DND-41 (cell line): Measurements from ENCODE around the gene TAF1B.
A peak's percentile ranks its signal among the peaks of the same experiment; 100 is the strongest.

Experiments
- ATAC-seq: fragments of 200-7000 bp; cut with Tn5 transposase; 3 replicates; pipeline ENCODE4 v1.9.1; 2021; ENCODE audit warnings: low read depth; ENCODE audit not compliant: insufficient read depth
- DNase-seq: peaks from one replicate; pipeline ENCODE4 v3.0.0-alpha.2; 2020
- H2AFZ ChIP-seq: 2 replicates; pipeline ENCODE4 v1.6.0; 2012; ENCODE audit warnings: low read depth, low read length
- H3K27ac ChIP-seq: 2 replicates; pipeline ENCODE4 v1.5.1; 2012; ENCODE audit warnings: low read length, inconsistent platforms
- H3K27me3 ChIP-seq: fragments of 200-600 bp; sonication (generic); 2 replicates; pipeline ENCODE4 v1.6.0; 2012; ENCODE audit warnings: low read length, mild to moderate bottlenecking, inconsistent platforms; ENCODE audit not compliant: insufficient read depth, poor library complexity
- H3K36me3 ChIP-seq: 2 replicates; pipeline ENCODE4 v1.5.1; 2012; ENCODE audit warnings: low read length, inconsistent platforms; ENCODE audit not compliant: insufficient read depth
- H3K4me1 ChIP-seq: 2 replicates; pipeline ENCODE4 v1.5.1; 2012; ENCODE audit warnings: mild to moderate bottlenecking, low read length; ENCODE audit not compliant: insufficient read depth
- H3K4me2 ChIP-seq: 2 replicates; pipeline ENCODE4 v1.6.0; 2012; ENCODE audit warnings: mild to moderate bottlenecking, moderate library complexity, low read length, inconsistent platforms; ENCODE audit not compliant: insufficient read depth
- H3K4me3 ChIP-seq, 2 experiments: fragments of 200-600 bp in 1 of 2; shearing (Covaris generic) in 1 of 2; 2 replicates each; pipeline ENCODE4 v1.5.1; 2012 to 2016; ENCODE audit warnings: inconsistent platforms in 2 of 2, low read length in 2 of 2, mild to moderate bottlenecking in 2 of 2, low read depth in 1 of 2, moderate library complexity in 1 of 2
- H3K79me2 ChIP-seq: 2 replicates; pipeline ENCODE4 v1.6.0; 2012; ENCODE audit warnings: low read length, inconsistent platforms; ENCODE audit not compliant: insufficient read depth
- H3K9ac ChIP-seq: 2 replicates; pipeline ENCODE4 v1.6.0; 2012; ENCODE audit warnings: low read depth, mild to moderate bottlenecking, inconsistent platforms, low read length, moderate library complexity
- H3K9me3 ChIP-seq: 2 replicates; pipeline ENCODE4 v1.5.1; 2012; ENCODE audit warnings: low read length, moderate library complexity, mild to moderate bottlenecking, inconsistent platforms; ENCODE audit not compliant: insufficient read depth, severe bottlenecking
- H4K20me1 ChIP-seq: 2 replicates; pipeline ENCODE4 v1.6.0; 2012; ENCODE audit warnings: low read length; ENCODE audit not compliant: insufficient read depth
- CTCF ChIP-seq: IDR thresholded peaks from 2 replicates; pipeline ENCODE4 v1.5.1; 2012; ENCODE audit warnings: borderline replicate concordance, low read length, moderate library complexity, mild to moderate bottlenecking; ENCODE audit not compliant: poor library complexity, severe bottlenecking; ENCODE audit errors: extremely low read depth
- EZH2 ChIP-seq: IDR thresholded peaks from 3 replicates; pipeline ENCODE4 v1.6.1; 2012; ENCODE audit warnings: borderline replicate concordance, low read depth, mild to moderate bottlenecking, moderate library complexity, low read length, inconsistent platforms; ENCODE audit not compliant: severe bottlenecking

The TAF1B gene

GRCh38 chr2:9814129-9814868 lies 29.0 kb upstream of the TAF1B start:
- Histone ChIP-seq H2AFZ (peak overlapping the region; percentile 41; the same call in 1 of the 2 replicates), H3K4me2 (peak overlapping the region; percentile 40), H3K4me1 (peaks cover 5% of the 10 kb centered on the region), H3K36me3 (no peaks in the 10 kb centered on the region), H4K20me1 (no peaks in the 10 kb centered on the region), H3K4me3 (no peak overlapping the region), H3K27me3 (no peaks in the 10 kb centered on the region), H3K79me2 (no peaks in the 10 kb centered on the region), H3K27ac (no peak overlapping the region), H3K9me3 (no peaks in the 10 kb centered on the region), H3K9ac (no peak overlapping the region)
- ATAC-seq (no peak), DNase-seq (no peak)
- TF ChIP-seq EZH2 (no peak), CTCF (no peak)

DNA sequence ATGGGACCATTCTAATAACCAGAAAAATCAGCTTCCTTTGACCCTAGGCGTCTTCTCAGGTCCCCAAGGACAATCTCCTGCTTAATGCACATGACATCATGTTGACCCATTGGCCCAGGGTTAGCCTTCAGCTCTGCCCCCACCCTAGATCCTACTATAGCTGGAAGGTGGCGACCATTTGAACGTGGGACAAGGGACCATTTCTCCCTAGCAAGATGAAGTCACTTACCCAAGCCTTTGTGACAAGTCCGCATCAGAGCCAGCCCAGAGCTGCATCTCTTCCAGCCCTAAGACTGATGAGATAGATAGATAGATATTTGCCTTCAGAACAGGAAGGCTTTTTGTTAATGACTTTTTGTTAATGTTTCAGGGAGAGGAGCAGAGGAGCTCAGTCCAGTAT lies 28.2 kb upstream of the TAF1B start:
- TF ChIP-seq CTCF (no peak), EZH2 (no peak)
- Histone ChIP-seq H3K27ac (no peak overlapping the region), H3K4me3 (no peak overlapping the region), H3K9ac (no peak overlapping the region), H3K9me3 (no peaks in the 10 kb centered on the region), H4K20me1 (no peaks in the 10 kb centered on the region), H3K79me2 (no peaks in the 10 kb centered on the region), H3K4me1 (peaks cover 5% of the 10 kb centered on the region), H3K27me3 (no peaks in the 10 kb centered on the region), H3K36me3 (no peaks in the 10 kb centered on the region), H2AFZ (no peak overlapping the region), H3K4me2 (no peak overlapping the region)
- no peak for ATAC-seq
- no peak for DNase-seq

- Histone ChIP-seq H3K4me3 (no peak overlapping the region), H2AFZ (no peak overlapping the region), H4K20me1 (no peaks in the 10 kb centered on the region), H3K27me3 (no peaks in the 10 kb centered on the region), H3K4me2 (no peak overlapping the region), H3K9ac (no peak overlapping the region), H3K79me2 (no peaks in the 10 kb centered on the region), H3K36me3 (no peaks in the 10 kb centered on the region), H3K27ac (no peak overlapping the region), H3K9me3 (no peaks in the 10 kb centered on the region), H3K4me1 (peaks cover 5% of the 10 kb centered on the region)
- no peak for ATAC-seq
- no peak for TF ChIP-seq CTCF
- DNase-seq, result no peak
These were observed 27.4 kb upstream of the TAF1B start for GRCh38 chr2:9815844-9816279.

DNA sequence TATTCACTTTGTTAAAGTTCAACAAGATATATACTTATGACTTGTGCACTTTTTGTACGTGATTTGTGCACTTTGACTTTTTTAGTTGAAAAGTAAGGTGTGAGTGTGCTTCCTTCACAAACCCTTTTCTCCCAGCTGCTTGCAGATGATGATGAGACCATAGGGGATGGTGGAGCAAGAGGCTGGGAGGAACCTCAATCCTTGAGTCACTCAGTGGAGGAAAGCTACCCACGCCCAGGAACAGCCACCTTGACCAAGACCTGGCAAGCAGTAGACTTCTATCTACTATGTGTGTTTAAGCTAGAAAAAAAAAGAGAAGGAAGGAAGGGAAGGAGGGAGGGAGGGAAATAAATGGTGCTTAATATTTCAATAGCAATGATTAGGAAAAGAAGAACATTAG lies 25.2 kb upstream of the TAF1B start:
- TF ChIP-seq CTCF (no peak), EZH2 (no peak)
- H2AFZ ChIP-seq, result no peak overlapping the region
- peaks cover 5% of the 10 kb centered on the region for H3K4me1 ChIP-seq
- H3K4me3 ChIP-seq, result no peak overlapping the region
- H3K36me3 ChIP-seq, result no peaks in the 10 kb centered on the region
- H3K79me2 ChIP-seq, result no peaks in the 10 kb centered on the region
- H3K27me3 ChIP-seq, result no peaks in the 10 kb centered on the region
- no peaks in the 10 kb centered on the region for H3K9me3 ChIP-seq
- H3K4me2 ChIP-seq, result no peak overlapping the region
- DNase-seq, result no peak
- ATAC-seq, result no peak
- H3K27ac ChIP-seq, result no peak overlapping the region
- no peaks in the 10 kb centered on the region for H4K20me1 ChIP-seq
- H3K9ac ChIP-seq, result no peak overlapping the region
